Spleen (tissue), 11 donors: ENCODE results near the gene VENTX. TPM values are rescaled to one million over a fixed set of nuclear protein-coding genes. Genes with fewer than 3 reads are reported as not detected.
"Not testable (repeated sequence)": the region's sequence is repeated elsewhere in the genome, so short reads cannot be mapped to it uniquely, and the experiment has no call there.

Source experiments
- DNase-seq: peaks from one replicate; pipeline ENCODE4 v3.0.0-alpha.2; 2020
- H3K27ac ChIP-seq, 8 donors: fragments of 200-600 bp; sonication (generic) in 7 of 8; 1 replicate in 4 of 8; 2 replicates in 4 of 8; pipeline versions ENCODE4 v1.5.0 to v1.8.0; 2016 to 2021; ENCODE audit warnings: inconsistent platforms in 4 of 8, mild to moderate bottlenecking in 4 of 8, moderate library complexity in 1 of 8
- H3K27me3 ChIP-seq, 7 donors: fragments of 200-600 bp; sonication (generic) in 6 of 7; replicated peaks in 1 of 7; 1 replicate in 4 of 7; 2 replicates in 3 of 7; pipeline versions ENCODE4 v1.5.0 to v1.8.0; 2016 to 2021; ENCODE audit warnings: inconsistent platforms in 3 of 7, mild to moderate bottlenecking in 1 of 7
- H3K36me3 ChIP-seq, 6 donors: fragments of 200-600 bp; sonication (generic) in 5 of 6; 1 replicate in 4 of 6; 2 replicates in 2 of 6; pipeline versions ENCODE4 v1.5.0 to v1.8.0; 2016 to 2021; ENCODE audit warnings: inconsistent platforms in 2 of 6
- H3K4me1 ChIP-seq, 6 donors: fragments of 200-600 bp; sonication (generic) in 5 of 6; 1 replicate in 3 of 6; 2 replicates in 3 of 6; pipeline versions ENCODE4 v1.5.0 to v1.8.0; 2016 to 2021; ENCODE audit warnings: inconsistent platforms in 3 of 6
- H3K4me3 ChIP-seq, 8 donors: fragments of 200-600 bp; sonication (generic) in 7 of 8; 1 replicate in 4 of 8; 2 replicates in 4 of 8; pipeline versions ENCODE4 v1.5.0 to v1.8.0; 2016 to 2021; ENCODE audit warnings: inconsistent platforms in 4 of 8, mild to moderate bottlenecking in 4 of 8, moderate library complexity in 2 of 8
- H3K9me3 ChIP-seq, 8 donors: fragments of 200-600 bp; sonication (generic) in 7 of 8; 1 replicate in 4 of 8; 2 replicates in 4 of 8; pipeline versions ENCODE4 v1.5.0 to v1.8.0; 2016 to 2021; ENCODE audit warnings: inconsistent platforms in 4 of 8
- POLR2A ChIP-seq, 3 donors: fragments of 450-650 bp; IDR thresholded peaks; one replicate each; pipeline ENCODE4 v1.5.1; 2017; ENCODE audit warnings: antibody characterized with exemption in 3 of 3, mild to moderate bottlenecking in 1 of 3
- POLR2AphosphoS5 ChIP-seq, 3 donors: sonication (generic); formaldehyde crosslinking; IDR thresholded peaks; one replicate each; pipeline ENCODE4 v1.5.1; 2017; ENCODE audit warnings: antibody characterized with exemption in 3 of 3
- WGBS, 5 donors: extraction: QIAGEN DNeasy Blood & Tissue Kit in 3 of 5; methylation state at CpG; one replicate each; pipeline versions ENCODE4 v1.1.5 to v1.1.7; 2013 to 2018; 5-methylcytosine and 5-hydroxymethylcytosine counted together
- intact Hi-C: fragments of 100-400 bp; cut with DNase I; formaldehyde crosslinking; loops from one replicate; pipeline ENCODE4 v1.15.0; 2023; ENCODE audit warnings: low total_unique reads
- polyA plus RNA-seq, 3 donors: library from polyadenylated mRNA; stranded (reverse); fragments of 200-250 nt; gene quantifications; one replicate each; pipeline ENCODE4 v1.2.1, GENCODE V29; 2013
- total RNA-seq, 7 donors: library from RNA; depleted of rRNA in 3 of 7; stranded (reverse); fragments of >200 nt in 3 of 7; fragmentation: NEBNext Ultra II Directional in 4 of 7; extraction: Animal tissue kit (Norgen Biotek cat#: 25700) in 4 of 7; gene quantifications; one replicate each; pipeline versions ENCODE4 v1.1.0 to v1.2.1, GENCODE V29; 2016 to 2021
- TF ChIP-seq, protein P1 (sequence below), 11 experiments: fragments of 200-600 bp in 7 of 11; fragments of 450-650 bp in 4 of 11; sonication (generic) in 4 of 11; IDR thresholded peaks in 8 of 11; conservative IDR thresholded peaks in 3 of 11; 1 replicate in 7 of 11; 2 replicates in 4 of 11; pipeline versions ENCODE4 v1.4.0 to v1.8.0; 2016 to 2021; ENCODE audit warnings: antibody characterized with exemption in 11 of 11, inconsistent platforms in 4 of 11, mild to moderate bottlenecking in 1 of 11
- donor health status: healthy with polysubstance abuse.
- donor health status: DM: no; HTN: no; CAD: no; lungs with moderate emphysema.
- donor health status: DM: no; HTN: no; CAD: no.
- donor health status: Bipolar disorder and iron deficiency.
- donor health status: healthy.
- donor health status: DM: no; HTN: no; CAD: no.
- donor health status: DM: yes; HTN: yes; CAD: no.

Gene VENTX
- total and polyA plus RNA-seq, 10 donors, result 0.76 to 10.4 (median 3.2) TPM

DNA sequence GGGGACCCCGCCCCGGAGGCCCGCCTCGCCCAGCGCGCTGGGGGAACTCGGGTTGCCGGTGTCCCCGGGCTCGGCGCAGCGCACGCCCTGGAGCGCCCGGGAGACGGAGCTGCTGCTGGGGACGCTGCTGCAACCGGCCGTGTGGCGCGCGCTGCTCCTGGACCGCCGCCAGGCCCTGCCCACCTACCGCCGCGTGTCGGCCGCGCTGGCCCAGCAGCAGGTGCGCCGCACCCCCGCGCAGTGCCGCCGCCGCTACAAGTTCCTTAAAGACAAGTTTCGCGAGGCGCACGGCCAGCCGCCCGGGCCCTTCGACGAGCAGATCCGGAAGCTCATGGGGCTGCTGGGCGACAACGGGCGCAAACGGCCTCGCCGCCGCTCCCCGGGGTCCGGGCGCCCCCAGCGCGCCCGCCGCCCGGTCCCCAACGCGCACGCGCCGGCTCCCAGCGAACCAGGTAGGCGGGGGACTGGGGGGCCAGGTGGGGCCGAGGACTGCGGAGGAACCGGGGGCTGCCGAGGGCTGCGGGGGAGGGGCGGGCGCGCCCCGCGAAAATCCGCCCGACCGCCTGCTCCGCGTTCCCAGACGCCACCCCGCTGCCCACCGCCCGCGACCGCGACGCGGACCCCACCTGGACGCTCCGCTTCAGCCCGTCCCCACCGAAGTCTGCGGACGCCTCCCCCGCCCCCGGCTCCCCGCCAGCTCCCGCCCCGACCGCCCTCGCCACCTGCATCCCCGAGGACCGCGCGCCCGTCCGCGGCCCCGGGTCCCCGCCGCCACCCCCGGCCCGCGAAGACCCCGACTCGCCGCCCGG is 7.1 kb upstream of the VENTX start:
- Histone ChIP-seq H3K36me3 (no peaks in the 10 kb centered on the region), H3K4me3 (peak overlapping the region in 6 of 8 donors; percentile 10 to 65 (median 32)), H3K27me3 (peaks cover 0 to 100% (median 66%) of the 10 kb centered on the region in 7 donors), H3K4me1 (peaks cover 6 to 42% (median 28%) of the 10 kb centered on the region in 6 donors), H3K9me3 (no peaks in the 10 kb centered on the region), H3K27ac (no peak overlapping the region)
- peak; percentile 89 for DNase-seq
- TF ChIP-seq, protein P1, sequence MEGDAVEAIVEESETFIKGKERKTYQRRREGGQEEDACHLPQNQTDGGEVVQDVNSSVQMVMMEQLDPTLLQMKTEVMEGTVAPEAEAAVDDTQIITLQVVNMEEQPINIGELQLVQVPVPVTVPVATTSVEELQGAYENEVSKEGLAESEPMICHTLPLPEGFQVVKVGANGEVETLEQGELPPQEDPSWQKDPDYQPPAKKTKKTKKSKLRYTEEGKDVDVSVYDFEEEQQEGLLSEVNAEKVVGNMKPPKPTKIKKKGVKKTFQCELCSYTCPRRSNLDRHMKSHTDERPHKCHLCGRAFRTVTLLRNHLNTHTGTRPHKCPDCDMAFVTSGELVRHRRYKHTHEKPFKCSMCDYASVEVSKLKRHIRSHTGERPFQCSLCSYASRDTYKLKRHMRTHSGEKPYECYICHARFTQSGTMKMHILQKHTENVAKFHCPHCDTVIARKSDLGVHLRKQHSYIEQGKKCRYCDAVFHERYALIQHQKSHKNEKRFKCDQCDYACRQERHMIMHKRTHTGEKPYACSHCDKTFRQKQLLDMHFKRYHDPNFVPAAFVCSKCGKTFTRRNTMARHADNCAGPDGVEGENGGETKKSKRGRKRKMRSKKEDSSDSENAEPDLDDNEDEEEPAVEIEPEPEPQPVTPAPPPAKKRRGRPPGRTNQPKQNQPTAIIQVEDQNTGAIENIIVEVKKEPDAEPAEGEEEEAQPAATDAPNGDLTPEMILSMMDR (IDR thresholded peaks at IDR 0.05 in 8 of 11, conservative IDR thresholded peaks at IDR 0.05 in 3 of 11), result no peak
- TF ChIP-seq POLR2AphosphoS5 (IDR thresholded peaks at IDR 0.05), result peak in 2 of 3 donors; percentile 22 to 34
- no peak for TF ChIP-seq POLR2A (IDR thresholded peaks at IDR 0.05)
- intact Hi-C loops, result no loop called here
- WGBS, 5 donors, result 1 to 7% (median 4%) methylated on average over 13 to 122 of the region's 122 CpGs

DNA sequence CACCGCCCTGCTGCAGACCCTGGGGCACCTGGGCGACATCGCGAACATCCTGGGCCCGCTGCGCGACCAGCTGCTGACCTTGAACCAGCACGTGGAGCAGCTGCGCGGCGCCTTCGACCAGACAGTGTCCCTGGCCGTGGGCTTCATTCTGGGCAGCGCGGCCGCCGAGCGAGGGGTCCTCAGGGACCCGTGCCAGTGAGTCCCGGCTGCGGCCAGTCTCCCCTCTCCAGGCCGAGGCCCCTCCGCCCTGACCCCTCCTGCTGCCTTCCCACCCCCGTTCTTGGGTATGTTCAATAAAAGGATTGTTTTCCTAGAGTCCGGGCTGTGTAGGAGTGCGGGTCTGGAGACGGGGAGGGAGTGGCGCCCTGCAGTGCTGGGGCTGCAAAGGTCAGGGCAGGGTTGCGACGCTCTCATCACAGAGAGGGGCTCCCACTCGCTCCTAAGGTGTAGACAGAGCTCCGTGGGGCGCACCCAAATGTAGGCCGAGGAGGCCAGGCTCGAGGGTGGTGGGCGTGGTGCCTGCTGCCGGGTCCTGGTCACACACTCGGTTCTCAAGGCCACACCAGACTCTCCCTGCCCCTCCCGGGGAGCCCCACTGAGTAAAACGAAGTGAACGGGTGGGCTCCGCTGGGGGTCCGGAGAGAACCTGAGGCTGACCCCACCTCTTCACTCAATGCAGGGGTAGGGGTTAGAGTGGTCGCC is 6.3 kb upstream of the VENTX start:
- no peaks in the 10 kb centered on the region for H3K9me3 ChIP-seq
- H3K27ac ChIP-seq, result no peak overlapping the region
- peaks cover 9 to 44% (median 31%) of the 10 kb centered on the region in 6 donors for H3K4me1 ChIP-seq
- H3K4me3 ChIP-seq, result peak overlapping the region in 2 of 8 donors; percentile 31 to 65
- WGBS, 5 donors, result 26 to 50% (median 32%) methylated on average over 27 to 44 of the region's 44 CpGs
- H3K36me3 ChIP-seq, result no peaks in the 10 kb centered on the region
- no peak for DNase-seq
- TF ChIP-seq POLR2A (IDR thresholded peaks at IDR 0.05) (no peak), POLR2AphosphoS5 (IDR thresholded peaks at IDR 0.05) (no peak)
- TF ChIP-seq, protein P1 (IDR thresholded peaks at IDR 0.05 in 8 of 11, conservative IDR thresholded peaks at IDR 0.05 in 3 of 11), result no peak
- peaks cover 0 to 100% (median 69%) of the 10 kb centered on the region in 7 donors for H3K27me3 ChIP-seq
- intact Hi-C loops, result no loop called here

DNA sequence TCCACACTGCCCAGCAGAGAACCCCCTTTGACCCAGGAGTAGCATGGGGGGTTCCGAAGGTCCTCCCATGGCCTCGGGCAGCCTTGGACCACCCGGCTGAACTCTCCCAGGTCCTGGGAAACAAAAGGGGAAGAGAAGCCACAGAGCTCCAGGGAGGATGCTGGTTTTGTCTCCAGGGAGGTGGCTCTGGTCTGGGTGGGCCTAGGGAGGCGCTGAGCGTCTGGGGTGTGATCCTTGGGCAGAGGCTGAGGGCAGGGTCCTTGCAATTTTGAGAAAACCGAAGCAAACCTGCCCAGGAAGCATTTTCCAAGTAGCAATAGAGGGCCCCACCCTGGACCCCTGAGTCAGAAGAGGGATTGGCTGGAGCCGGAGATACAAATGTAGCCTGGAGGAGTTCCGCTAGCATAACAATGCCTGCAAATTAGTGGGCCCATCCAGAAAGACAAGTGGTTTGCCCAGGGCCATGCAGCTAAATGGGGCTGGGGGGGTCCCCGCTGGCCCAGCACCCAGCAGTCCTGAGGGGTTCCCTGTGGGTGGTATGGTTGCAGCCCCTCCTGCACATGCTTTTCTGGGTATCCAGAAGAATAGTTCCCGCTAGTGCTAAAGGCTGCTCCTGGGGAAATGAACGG is 5.6 kb upstream of the VENTX start:
- Histone ChIP-seq H3K27me3 (peaks cover 0 to 100% (median 69%) of the 10 kb centered on the region in 7 donors), H3K4me3 (no peak overlapping the region), H3K4me1 (peaks cover 16 to 50% (median 37%) of the 10 kb centered on the region in 6 donors), H3K36me3 (no peaks in the 10 kb centered on the region), H3K9me3 (no peaks in the 10 kb centered on the region), H3K27ac (no peak overlapping the region)
- 50 to 65% (median 63%) methylated on average over 11 of the region's 11 CpGs for WGBS, 5 donors
- intact Hi-C loops, result no loop called here
- no peak for DNase-seq
- TF ChIP-seq, protein P1 (IDR thresholded peaks at IDR 0.05 in 8 of 11, conservative IDR thresholded peaks at IDR 0.05 in 3 of 11), result no peak
- no peak for TF ChIP-seq POLR2AphosphoS5 (IDR thresholded peaks at IDR 0.05)
- TF ChIP-seq POLR2A (IDR thresholded peaks at IDR 0.05), result no peak

DNA sequence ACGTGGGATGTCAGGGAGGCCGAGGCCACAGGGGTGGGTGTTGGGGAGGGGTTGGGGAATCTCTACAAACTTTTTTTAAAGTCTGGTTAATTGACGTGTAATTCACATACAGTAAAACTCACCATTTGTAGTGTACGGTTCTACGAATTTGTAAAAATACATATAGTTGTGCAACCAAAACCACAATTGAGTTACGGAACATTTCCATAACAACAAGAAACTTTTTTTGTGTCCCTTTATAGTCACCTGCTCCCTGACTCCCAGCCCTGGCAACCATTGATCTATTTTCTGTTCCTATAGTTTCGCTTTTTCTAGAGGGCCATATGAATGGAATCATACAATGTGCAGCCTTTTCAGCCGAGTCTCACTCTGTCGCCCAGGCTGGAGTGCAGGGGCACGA is 2.9 kb upstream of the VENTX start:
- Histone ChIP-seq H3K27ac (peak overlapping the region in 2 of 8 donors; percentile 68 to 77), H3K4me1 (peaks cover 18 to 60% (median 42%) of the 10 kb centered on the region in 6 donors), H3K4me3 (peak overlapping the region in 1 of 8 donors; percentile 64), H3K27me3 (peaks cover 2 to 100% (median 78%) of the 10 kb centered on the region in 7 donors)
- 31 to 41% (median 38%) methylated on average over 6 to 10 of the region's 10 CpGs for WGBS, 5 donors
- intact Hi-C loops, DNase-seq, H3K9me3 ChIP-seq, H3K36me3 ChIP-seq: not testable (repeated sequence)
